SW 1271 (cell line): Measurements from ENCODE around the gene ADAMTS16.

Source experiments
- DNase-seq, 2 experiments: peaks; one replicate each; lab custom pipeline; 2025; lab: John Stamatoyannopoulos, UW

Gene ADAMTS16

GRCh38 chr5:5289537-5289936, 149.4 kb downstream of the ADAMTS16 start:
- DNase-seq = no peak

DNA sequence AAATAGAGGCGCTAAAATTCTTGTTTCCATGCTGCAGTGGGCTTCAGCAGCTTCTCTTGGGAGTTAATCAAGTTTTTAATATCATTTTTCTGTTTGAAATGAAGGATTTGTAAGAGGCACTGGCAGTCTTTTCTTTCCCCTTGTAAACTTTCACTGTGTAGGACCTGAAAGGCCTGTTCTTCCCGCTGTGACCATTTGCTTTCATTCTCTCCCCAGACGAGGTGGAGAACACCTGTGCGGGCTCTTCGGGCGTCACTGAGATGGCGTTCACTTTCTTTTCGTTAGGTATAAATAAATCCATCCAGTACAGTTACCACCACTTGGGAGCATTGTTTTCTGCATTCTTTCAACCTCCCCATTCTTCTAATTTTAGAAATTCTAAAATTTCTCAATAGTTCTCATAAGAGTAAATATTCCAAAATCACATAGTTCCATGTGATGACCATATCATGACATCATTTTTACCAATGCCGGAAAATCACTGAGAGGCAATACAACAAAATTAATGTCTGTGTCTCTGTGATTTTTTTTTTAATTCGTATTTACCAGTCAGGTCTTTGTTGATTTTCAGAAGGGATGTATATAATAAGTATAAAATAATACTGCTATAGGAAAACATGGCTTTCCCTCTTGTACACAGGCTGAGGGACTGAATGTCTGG, 150.7 kb downstream of the ADAMTS16 start:
- no peak for DNase-seq

DNA sequence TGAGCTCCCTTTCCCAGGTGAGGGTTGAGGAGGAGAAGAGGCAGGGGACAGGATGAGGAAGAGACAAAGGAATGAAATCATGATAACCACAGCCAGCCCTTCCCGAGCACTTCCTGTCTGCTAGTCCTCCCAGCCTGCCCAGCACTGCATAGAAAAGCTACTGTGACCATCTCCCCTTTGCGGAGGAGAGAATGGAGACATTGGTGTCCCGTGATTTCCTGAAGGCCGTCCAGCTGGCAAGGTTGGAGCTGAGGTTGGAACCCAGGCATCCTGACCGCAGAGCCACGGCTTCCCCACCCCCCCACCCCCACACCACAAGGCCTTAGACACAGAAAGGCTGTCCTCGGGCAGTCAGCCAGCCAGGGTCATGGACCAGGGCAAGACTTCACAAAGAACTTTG, 151.2 kb downstream of the ADAMTS16 start:
- DNase-seq = no peak

- no peak for DNase-seq
Observed at GRCh38 chr5:5293029-5293428, 152.9 kb downstream of the ADAMTS16 start.

DNA sequence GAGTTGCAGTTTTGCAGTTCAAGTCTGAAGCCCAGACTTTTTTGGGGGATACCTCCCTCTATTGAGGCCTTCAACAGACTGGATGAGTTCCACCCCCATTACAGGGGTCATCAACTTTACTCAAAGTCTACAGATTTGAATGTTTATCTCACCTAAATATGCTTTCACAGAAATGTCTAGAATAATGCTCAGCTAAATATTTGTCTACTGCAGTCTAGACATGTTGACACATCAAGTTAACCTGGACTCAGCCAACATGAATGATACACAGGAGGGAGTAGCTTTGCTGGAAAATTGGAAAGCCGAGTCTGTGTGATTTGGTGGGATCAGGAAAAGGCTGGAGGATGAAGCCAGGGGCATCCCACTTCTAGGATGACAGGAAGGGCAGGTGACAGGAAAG, 154.3 kb downstream of the ADAMTS16 start:
- DNase-seq = no peak

- no peak for DNase-seq
Observed at GRCh38 chr5:5295351-5295750, 155.2 kb downstream of the ADAMTS16 start.

- no peak for DNase-seq
Observed at GRCh38 chr5:5296051-5296450, 155.9 kb downstream of the ADAMTS16 start.

GRCh38 chr5:5297432-5298067, 157.4 kb downstream of the ADAMTS16 start:
- no peak for DNase-seq

GRCh38 chr5:5298068-5298633, 158.0 kb downstream of the ADAMTS16 start:
- DNase-seq = no peak

DNA sequence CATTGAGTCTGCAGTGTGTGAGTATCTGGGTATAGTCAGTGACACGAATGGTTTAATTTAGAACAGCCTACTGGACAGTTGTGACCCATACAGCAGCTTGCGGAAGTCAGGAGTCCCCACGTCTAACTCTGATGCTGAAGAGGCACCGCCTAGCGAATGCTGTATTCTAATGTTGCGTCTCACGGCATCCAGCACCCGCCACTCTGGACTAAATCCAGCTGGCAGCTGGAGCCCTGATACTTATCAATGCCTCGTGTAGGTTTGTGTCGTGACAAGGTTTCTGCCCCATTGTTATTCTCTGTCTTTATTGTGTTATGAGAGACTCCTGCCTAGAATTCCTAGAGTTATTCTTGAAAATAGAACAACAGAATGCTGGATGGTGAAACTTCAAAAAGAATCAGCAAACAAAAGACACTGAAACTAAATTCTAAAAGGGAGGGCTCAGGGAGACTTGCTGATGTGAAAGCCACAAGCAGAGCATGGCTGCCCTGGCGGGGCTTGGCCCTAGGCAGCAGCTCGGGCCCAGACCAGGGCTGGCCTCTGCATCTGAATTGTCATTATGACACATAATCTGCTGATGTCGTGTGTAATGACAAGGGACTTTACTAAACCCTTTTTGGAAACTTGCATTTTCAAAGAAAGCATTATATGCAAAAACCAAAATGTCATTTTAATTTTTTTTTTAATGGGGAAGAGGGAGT, 158.9 kb downstream of the ADAMTS16 start:
- DNase-seq = no peak

- DNase-seq = no peak
Observed at GRCh38 chr5:5301176-5301575, 161.0 kb downstream of the ADAMTS16 start.

- no peak for DNase-seq
Observed at GRCh38 chr5:5302201-5302600, 162.1 kb downstream of the ADAMTS16 start.

DNA sequence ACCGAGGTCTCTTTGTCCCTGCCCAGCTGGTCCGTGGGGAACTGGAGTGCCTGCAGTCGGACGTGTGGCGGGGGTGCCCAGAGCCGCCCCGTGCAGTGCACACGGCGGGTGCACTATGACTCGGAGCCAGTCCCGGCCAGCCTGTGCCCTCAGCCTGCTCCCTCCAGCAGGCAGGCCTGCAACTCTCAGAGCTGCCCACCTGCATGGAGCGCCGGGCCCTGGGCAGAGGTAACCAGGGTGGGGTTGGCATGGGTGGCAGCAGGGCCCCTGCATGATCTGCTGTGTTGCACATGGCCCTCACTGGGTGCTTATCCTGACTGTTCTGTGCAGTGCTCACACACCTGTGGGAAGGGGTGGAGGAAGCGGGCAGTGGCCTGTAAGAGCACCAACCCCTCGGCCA, 163.1 kb downstream of the ADAMTS16 start:
- DNase-seq = no peak

DNA sequence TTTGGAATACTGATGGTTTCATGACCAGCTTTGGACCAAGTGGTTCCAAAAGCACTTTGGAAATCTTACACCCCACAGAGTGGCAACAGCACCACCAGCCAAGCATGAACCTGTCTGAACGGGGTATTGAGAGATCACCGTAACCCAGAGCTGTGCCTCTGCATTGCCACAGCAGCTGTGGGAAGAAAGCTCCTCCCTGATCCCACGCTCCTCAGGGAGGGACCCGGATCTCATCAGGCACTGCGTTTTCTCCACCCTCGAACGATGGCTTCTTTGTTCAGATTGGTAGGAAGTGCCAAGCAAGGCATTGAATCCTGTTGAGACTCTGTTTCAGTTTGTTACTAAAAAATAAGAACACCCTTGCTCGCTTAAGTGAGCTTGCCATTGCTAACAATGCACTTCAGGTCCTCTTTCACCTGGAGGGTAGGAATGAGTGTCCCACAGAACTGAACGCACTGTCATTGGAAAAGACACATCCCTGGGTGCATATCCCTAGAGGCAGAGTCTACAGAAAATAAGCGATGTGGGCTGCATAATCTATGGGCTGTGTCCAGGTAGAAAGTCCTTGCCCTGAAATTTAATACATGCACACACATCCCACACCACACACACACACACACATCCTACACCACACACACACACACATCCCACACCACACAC, 164.4 kb downstream of the ADAMTS16 start:
- DNase-seq = no peak

DNA sequence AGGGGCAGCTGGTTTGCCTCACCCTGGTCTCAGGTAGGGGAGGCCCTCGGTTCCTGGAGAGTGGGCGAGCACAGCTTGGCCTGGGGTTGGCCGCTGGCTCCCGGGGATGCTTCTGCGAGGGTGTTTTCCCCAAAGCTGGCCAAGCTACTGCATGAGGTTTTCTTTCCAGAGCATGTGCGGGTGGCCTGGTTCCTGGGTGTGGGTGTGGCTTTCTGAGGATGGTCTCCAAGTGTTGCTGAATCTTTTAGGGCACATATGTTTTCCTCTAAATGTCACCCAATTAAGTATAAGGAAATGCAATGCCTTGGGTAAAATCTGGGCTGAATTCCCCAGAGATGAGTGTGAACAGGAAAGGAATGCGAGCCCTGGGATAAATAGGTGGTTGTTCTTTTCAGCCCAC, 166.6 kb downstream of the ADAMTS16 start:
- DNase-seq = no peak

DNA sequence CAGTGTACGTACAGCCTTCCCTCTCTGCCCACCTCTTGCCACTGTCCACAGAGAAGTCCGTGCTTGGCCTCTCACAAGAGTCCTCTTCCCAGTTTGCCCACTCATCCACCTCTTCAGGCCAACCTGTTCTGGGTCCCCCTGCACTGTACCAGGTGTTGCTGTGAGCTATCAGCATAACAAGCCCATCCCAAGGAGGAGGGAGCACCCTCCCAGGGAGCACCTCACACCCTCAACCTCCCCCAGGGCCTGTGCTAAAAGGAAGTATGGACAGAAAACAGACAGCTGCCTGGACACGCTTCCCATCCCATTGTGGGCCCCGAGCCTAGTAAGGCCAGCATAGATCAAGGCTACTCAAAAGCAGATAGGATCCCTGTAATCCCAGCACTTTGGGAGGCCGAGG, 168.2 kb downstream of the ADAMTS16 start:
- no peak for DNase-seq

GRCh38 chr5:5309645-5310044, 169.5 kb downstream of the ADAMTS16 start:
- DNase-seq = no peak

- no peak for DNase-seq
Observed at GRCh38 chr5:5313101-5313635, 173.0 kb downstream of the ADAMTS16 start.

GRCh38 chr5:5314166-5314565, 174.0 kb downstream of the ADAMTS16 start:
- DNase-seq = no peak

GRCh38 chr5:5314626-5315025, 174.5 kb downstream of the ADAMTS16 start:
- DNase-seq = no peak

- no peak for DNase-seq
Observed at GRCh38 chr5:5315068-5315980, 175.2 kb downstream of the ADAMTS16 start.
